GM19193 (cell line): ENCODE measurements around the gene MYH14.

ENCODE experiments used
- POLR2A ChIP-seq: IDR thresholded peaks from 4 replicates; pipeline ENCODE4 v1.6.1; 2011; ENCODE audit not compliant: insufficient read depth, insufficient read length; ENCODE audit errors: extremely low read depth

The MYH14 gene

DNA sequence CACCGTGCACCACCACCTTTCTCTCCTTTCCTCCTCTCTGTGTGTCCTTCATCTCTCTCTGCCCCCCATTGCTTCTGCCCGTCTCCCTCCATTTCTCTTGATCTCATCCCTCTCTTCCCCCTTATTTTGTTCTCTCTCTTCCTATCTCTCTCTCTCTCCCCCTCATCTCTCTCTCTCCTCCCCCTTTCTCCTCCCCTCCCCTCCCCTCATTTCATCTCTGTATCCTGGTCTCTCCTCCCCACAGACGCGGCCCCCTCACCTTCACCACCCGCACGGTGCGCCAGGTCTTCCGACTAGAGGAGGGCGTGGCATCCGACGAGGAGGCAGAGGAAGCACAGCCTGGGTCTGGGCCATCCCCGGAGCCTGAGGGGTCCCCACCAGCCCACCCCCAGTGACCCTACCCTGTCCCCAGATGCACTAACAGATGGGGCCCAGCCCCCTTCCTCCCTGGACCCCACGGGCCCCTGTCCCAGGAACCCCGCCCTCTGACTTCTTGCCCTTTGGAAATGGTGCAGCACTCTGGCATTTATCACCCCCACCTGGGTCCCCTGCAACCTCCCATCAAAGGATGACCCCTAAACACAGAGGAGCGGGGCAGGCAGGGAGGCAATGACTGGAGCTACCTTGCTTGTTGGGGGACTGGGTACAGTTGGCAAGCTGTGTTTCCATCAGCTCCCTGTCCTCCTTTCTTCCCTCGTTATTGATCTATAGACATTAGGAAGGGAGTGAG is 106.1 kb downstream of the MYH14 start:
- no peak for TF ChIP-seq POLR2A

DNA sequence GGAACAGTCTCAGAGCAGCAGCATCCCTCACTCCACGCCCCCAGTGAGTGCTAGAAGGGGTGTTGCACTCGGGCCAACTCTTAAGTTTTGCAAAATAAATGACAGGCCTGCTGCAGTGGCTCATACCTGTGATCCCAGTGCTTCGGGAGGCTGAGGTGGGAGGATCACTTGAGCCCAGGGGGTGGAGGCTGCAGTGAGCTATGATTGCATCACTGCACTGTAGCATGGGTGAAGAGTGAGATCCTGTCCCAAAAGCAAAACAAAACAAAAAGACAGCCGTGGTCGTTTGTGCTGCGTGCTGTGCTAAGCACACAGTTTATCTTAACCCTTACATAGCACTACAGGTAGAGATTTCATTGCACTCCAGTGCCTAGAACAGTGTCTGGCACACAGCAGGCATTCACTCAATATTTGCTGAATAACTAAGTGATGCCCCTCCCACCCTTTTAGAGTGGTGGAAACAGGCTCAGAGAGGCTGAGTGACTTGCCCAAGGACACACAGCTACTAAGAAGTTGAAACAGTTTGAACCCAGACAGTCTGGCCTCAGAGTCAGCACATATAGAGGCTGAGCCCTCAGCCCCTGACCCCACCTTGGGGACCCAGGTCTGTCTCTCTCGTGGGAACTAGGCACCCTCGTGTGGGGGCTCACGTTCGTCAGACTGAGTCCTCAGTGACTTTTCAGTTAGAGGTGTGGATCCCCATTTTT is 107.5 kb downstream of the MYH14 start:
- TF ChIP-seq POLR2A = no peak

DNA sequence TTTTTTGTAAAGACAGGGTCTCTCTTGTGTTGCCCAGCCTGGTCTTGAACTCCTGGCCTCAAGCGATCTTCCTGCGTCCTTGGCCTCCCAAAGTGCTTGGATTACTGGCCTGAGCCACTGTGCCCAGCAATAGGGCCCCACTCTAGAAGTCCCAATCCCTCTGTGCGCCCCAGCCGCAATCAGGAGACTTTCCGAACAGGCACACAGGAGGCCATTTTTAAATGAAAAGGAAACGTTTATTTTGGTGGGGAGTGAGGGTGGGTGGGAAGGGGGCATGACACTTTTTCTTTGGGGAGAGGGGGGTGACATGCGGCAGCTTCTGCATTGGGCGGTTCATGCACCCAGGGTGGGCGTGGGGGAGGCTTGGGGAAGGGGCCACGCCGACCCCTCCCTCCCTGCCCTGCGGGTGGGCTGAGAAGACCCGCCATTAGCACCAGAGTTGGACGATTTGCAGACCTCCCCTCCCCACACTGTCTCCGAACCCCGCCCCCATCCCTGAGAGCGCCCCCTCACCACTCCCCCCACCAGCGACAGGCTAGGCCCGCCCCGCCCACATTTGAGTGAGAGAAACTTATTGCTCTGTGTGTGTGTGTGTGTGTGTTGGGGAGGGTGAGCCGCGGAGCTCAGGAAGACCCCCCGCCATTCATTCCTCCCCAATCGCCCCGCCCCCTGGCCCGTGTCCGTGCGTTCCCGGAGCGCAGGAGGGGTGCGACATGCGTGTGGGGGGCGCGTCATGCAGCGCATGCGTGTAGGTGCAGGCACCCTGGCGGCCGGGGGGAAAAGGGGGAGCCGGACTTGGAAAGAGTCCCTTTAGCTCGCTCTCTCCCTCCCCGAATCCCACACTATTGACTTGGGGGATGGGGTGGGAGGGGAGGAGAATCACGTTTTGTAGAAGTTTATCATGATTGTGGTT is 108.6 kb downstream of the MYH14 start:
- no peak for TF ChIP-seq POLR2A

DNA sequence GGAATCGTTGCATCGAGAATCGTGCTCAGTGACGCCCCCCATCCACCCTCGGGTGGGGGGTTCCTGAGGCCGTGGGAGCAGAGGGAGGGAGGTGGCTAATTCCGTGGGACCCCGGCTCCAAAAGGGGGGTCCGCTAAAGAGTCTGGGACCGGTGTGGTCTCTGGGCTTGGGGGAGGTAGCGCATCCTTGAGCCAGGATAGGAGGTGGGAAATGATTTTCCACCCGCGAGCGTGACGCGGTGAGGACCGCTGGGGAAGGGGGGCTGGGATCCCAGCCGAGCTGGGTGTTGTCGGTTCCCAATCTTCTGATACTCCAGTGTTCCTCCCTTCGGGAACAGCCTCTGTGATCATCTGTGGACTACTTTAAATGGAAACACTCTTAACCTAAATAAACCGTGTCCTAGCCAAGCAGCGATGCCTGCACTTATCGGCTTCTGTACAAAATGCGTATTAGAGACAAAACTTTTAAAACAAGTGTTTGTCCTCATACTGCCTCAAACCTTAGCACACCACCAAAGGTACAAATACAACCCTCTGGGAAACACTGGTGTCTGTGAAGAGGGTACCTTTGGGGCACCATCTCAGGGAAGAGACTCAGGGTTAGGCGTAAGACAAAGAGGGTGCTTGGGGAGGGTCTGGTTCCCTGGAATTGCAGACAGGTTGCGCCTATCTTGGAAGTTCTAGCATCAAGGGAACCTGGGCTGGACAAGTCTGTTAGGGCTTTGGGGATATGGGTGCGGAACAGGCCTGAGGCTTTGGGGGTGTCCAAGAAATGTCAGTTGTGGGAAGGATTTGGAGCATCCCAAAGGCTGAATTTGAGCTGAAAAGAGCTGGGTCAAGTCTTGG is 109.8 kb downstream of the MYH14 start:
- TF ChIP-seq POLR2A = no peak

DNA sequence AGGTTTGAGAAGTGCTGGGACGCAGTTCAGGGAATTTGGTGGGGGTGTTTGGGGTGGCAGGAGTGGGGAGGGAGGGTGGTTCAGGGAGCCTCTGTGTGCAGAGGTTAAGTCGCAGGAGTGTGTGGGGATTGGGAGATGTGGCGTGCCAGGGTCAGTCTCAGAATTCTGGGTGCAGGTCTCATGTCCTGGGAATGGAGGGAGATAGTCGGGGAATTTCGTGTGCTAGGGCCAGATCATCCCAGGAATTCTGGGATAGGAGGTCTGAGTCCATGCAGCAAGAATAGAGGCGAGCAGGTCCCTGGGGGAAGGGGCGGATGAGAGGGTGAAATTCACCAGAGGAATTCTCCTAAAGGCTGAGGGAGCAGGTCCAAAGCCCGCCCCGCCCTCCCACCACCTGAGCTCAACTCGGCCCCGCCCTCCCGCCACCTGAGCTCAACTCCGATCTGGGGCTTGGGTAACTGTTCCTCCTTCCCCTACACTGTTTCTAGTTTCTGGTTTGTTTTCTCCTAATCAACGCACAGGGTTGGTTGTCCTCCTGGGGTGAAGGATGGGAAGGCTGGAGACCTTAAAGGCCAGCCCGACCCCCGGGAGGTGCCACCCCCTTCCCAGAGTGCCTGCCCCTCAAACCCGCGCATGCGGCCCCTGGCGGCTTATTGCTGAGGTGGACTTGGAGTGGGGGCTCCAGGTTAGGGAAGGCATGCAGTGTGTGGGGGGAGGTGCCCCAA is 110.6 kb downstream of the MYH14 start:
- no peak for TF ChIP-seq POLR2A

DNA sequence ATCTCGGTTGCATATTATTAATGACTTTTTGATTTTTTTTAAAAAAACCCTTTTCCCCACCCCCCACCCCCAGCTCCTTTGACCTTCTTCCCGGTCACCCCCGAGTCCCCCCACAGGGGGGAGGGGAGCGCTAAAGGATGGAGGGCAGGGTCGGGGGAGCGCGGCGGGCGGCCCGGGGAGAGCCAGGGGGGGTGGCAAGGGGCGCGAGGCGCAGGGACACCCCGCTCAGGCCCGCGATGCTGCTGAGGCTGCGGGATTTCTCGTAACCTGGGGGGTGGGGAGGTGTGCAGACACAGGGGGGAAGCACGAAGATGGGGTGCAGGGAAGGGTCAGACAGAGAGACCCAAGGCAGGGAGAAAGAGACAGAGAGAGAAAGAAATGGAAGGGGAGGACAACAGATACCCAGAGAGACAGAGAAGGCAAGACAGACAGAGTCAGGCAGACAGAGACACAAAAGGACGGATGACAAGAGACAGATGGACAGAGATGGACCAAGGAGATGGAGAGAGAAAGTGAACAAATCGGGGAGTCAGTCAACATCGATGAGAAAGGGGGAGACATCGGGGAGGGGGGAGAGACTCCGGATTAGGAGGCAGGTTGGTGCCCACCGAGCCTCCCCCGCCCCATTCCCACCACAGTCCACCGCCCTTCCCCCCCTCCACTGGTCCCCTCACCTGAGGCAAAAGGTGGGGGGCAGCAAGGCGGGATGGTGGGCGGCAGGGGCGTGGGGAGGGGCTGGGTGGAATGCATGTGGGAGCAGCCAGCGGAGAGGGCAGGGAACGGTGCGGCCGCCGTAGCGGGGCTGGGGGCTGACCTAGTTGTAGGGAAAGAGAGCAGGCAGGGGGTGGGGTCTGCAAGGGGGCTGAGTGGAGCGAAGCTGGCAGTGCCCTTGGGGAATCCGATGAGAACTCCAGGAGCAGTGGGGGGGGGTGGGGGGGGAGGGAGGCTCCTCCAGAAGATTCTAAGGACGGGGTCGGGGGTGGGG is 111.6 kb downstream of the MYH14 start:
- TF ChIP-seq POLR2A = no peak

DNA sequence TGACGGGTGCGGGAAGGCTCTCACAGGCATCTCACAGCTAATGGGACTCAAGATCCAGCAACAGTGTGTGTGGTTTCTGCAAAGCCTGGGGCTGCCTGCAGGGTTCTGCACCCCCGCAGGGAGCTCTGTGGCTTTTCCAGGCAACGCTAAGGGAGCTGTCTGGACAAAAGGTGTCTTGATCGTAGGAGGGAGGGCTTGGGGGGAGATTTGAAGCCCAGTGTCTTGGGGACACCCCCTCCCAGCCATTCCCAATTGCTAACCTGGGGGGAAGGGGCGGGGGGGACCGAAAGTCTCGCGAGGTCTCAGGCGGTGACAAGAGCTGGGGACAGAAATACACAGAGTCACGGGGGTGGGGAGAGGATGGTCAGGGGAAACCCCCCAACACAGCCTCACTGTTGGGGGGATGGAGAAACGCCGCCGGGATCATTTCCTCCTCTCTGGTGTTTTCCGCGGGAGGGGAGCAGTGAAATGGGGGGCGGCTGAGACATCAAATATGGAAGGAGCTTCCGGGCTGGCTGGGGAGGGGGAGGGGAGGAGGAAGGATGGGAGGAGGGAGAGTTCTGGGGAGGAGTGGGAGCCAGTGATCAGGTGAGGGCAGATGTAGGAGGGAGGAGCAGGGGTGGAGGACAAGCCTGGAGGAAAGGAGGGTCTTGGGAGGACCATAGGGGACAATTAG is 112.5 kb downstream of the MYH14 start:
- no peak for TF ChIP-seq POLR2A

DNA sequence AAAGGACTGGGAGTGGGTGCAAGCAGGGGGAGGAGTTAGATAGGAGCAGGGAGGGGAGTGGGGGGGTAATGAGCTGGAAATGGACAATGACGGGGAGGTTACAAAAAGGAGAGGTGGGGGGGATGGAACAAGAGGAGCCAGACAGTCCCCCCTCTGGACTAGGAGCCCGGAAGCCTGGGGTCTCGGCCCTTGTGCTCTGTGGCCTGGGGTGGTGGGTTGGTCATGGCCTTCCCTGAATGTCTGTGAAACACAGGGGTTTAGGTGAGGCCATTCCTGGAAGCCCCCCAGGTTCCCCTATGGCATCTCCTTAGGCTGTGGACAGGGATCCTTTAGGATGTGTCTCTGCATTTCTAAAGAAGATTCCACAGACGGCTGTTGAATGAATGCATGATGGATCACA is 113.7 kb downstream of the MYH14 start:
- no peak for TF ChIP-seq POLR2A

DNA sequence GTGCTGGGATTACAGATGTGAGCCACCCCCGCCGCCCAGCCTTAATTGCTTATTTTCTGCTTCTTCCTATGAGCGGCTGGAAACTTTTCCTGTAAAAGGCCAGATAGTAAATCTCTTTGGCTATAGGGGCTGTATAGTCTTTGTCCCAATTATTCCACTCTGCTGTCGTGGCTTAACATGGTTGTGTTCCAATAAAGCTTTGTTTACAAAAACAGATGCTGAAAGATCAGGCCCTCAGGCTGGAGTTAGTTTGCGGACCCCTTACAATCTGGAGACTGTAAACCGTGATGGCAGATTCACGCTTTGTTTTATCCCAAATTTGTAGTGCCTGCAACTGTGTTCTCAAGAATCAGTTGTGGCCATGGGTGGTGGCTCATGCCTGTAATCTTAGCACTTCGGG is 115.0 kb downstream of the MYH14 start:
- no peak for TF ChIP-seq POLR2A

DNA sequence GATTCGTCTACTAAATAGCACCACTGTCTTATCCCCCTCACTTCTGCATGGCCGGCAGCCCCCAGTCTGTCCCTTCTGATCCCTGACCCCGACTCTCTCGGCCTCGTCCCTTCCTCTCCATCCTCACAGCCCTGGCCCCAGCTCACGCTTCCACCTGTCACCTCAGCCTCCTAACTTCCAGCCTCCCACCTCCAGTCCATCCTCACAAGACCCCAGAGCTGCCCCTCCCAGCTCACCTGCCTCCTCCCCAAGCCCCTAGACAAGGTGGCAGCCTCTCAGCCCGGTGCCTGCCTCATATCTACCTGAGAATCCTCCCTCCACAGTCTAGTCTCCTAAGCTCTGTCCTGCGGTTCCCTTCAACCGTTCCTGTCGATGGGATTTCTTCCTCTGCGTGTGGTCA is 115.7 kb downstream of the MYH14 start:
- no peak for TF ChIP-seq POLR2A

DNA sequence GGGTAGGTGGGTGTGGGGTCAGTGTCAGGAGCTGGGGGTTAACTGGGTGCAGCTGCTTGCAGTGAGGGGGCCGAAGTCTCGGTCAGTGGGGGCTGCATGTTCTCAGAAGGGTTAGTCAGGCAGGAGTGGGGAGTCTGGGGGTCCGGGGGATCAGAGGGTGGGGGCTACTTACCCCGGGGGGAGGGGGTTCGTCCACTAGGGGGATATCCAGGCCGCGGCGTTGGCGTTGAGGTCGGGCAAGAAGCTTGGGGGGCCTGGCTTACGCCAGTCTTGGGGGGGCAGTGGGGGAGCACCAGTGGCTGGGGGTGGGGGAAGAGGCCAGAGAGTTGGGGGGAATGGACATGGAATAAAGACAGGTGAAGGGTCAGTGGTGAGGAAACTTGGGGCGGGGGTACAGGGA is 116.6 kb downstream of the MYH14 start:
- no peak for TF ChIP-seq POLR2A

DNA sequence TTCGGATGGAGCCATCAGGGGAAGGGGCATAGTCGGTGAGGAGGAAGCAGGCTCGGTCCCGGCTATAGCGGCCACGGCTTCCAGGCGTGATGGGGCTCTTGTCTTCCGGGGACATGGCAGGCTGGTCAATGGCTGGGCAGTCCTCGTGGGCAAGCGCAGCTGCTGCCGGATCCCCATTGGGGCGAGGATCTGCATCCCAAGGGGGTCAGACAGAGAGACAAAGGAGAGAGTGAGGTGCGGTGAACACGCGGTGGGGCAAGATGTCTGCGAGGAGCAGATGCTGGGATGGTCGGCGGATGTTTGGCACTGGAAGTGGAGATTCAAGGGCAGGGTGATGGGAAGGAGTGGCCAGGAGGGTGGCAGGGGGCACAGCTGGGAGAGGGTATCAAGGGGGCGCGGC is 117.2 kb downstream of the MYH14 start:
- TF ChIP-seq POLR2A = no peak
